Upper lobe of left lung (tissue), 6 donors: ENCODE data around the gene ITSN1. TPM values are rescaled to one million over a fixed set of nuclear protein-coding genes. Genes with fewer than 3 reads are reported as not detected.

Experiments
- ATAC-seq, 2 donors: fragments of 200-7000 bp; cut with Tn5 transposase; one replicate each; pipeline ENCODE4 v1.9.1; 2022; ENCODE audit warnings: mild to moderate bottlenecking in 2 of 2, moderate library complexity in 2 of 2; ENCODE audit not compliant: low FRiP score in 2 of 2
- DNase-seq, 2 donors: peaks; one replicate each; pipeline ENCODE4 v3.0.0-alpha.2; 2019 to 2020
- H3K27ac ChIP-seq, 4 donors: fragments of 200-600 bp; sonication (generic); one replicate each; pipeline ENCODE4 v1.5.1; 2016 to 2019
- H3K27me3 ChIP-seq, 4 donors: fragments of 200-600 bp; sonication (generic); one replicate each; pipeline ENCODE4 v1.5.1; 2017 to 2019
- H3K36me3 ChIP-seq, 4 donors: fragments of 200-600 bp; sonication (generic); one replicate each; pipeline ENCODE4 v1.5.1; 2016 to 2019
- H3K4me1 ChIP-seq, 4 donors: fragments of 200-600 bp; sonication (generic); one replicate each; pipeline ENCODE4 v1.5.1; 2018 to 2019
- H3K4me3 ChIP-seq, 4 donors: fragments of 200-600 bp; sonication (generic); one replicate each; pipeline ENCODE4 v1.5.1; 2017 to 2019; ENCODE audit warnings: mild to moderate bottlenecking in 2 of 4, moderate library complexity in 1 of 4
- H3K9me3 ChIP-seq, 4 donors: fragments of 200-600 bp; sonication (generic); one replicate each; pipeline ENCODE4 v1.5.1; 2018 to 2019
- EP300 ChIP-seq, 4 donors: sonication (generic); formaldehyde crosslinking; IDR thresholded peaks; one replicate each; pipeline ENCODE4 v1.5.1; 2017; ENCODE audit warnings: antibody characterized with exemption in 4 of 4, control low read depth in 2 of 4
- POLR2A ChIP-seq, 4 donors: fragments of 450-650 bp; IDR thresholded peaks; one replicate each; pipeline ENCODE4 v1.5.1; 2016 to 2017; ENCODE audit warnings: antibody characterized with exemption in 4 of 4, mild to moderate bottlenecking in 2 of 4
- POLR2AphosphoS5 ChIP-seq, 2 donors: sonication (generic); formaldehyde crosslinking; IDR thresholded peaks; one replicate each; pipeline ENCODE4 v1.5.1; 2017; ENCODE audit warnings: antibody characterized with exemption in 2 of 2
- WGBS, 2 donors: methylation state at CpG; one replicate each; pipeline ENCODE4 v1.1.5; 2017 to 2018; 5-methylcytosine and 5-hydroxymethylcytosine counted together
- total RNA-seq, 6 donors: library from RNA; depleted of rRNA in 4 of 6; stranded (reverse); fragments of >200 nt in 4 of 6; gene quantifications; one replicate each; pipeline versions ENCODE4 v1.1.0 to v1.2.1, GENCODE V29; 2016 to 2021
- TF ChIP-seq, protein P1 (sequence below), 6 experiments: fragments of 450-650 bp in 4 of 6; fragments of 200-600 bp in 2 of 6; sonication (generic) in 2 of 6; IDR thresholded peaks; one replicate each; pipeline ENCODE4 v1.5.1; 2016 to 2019; ENCODE audit warnings: antibody characterized with exemption in 6 of 6
- donor health status: DM: no; HTN: no; CAD: no; lungs with moderate emphysema.
- donor health status: DM: no; HTN: yes; CAD: no; lungs with severe emphysema.

Gene ITSN1
- total RNA-seq, 6 donors from 2014 or later, result 19.3 to 103 (median 38.7) TPM

DNA sequence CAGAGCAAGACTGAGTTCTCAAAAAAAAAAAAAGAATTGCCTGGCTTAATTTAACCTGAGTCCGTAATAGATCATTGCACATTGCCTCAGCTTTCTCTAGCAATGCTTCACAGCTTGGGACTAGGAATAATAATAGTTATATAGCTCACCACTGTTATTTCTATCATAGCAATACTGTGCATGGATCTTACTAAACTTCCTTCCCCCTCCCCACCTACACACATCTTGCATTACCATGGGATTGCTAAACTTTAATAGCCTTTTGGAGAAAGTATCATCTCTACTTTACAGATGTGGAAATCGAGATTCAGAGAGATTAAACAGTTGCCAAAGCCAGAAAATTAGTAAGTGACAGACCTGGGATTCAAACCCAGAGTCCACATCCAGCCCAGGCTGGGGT lies 173.9 kb downstream of the ITSN1 start:
- TF ChIP-seq POLR2AphosphoS5 (IDR thresholded peaks at IDR 0.05), result no peak
- TF ChIP-seq, protein P1, sequence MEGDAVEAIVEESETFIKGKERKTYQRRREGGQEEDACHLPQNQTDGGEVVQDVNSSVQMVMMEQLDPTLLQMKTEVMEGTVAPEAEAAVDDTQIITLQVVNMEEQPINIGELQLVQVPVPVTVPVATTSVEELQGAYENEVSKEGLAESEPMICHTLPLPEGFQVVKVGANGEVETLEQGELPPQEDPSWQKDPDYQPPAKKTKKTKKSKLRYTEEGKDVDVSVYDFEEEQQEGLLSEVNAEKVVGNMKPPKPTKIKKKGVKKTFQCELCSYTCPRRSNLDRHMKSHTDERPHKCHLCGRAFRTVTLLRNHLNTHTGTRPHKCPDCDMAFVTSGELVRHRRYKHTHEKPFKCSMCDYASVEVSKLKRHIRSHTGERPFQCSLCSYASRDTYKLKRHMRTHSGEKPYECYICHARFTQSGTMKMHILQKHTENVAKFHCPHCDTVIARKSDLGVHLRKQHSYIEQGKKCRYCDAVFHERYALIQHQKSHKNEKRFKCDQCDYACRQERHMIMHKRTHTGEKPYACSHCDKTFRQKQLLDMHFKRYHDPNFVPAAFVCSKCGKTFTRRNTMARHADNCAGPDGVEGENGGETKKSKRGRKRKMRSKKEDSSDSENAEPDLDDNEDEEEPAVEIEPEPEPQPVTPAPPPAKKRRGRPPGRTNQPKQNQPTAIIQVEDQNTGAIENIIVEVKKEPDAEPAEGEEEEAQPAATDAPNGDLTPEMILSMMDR (IDR thresholded peaks at IDR 0.05), result no peak
- TF ChIP-seq EP300 (IDR thresholded peaks at IDR 0.05), result no peak
- TF ChIP-seq POLR2A (IDR thresholded peaks at IDR 0.05), result no peak
- WGBS, 2 donors, result 79 to 83% methylated on average over 2 of the region's 2 CpGs
- DNase-seq, result no peak

DNA sequence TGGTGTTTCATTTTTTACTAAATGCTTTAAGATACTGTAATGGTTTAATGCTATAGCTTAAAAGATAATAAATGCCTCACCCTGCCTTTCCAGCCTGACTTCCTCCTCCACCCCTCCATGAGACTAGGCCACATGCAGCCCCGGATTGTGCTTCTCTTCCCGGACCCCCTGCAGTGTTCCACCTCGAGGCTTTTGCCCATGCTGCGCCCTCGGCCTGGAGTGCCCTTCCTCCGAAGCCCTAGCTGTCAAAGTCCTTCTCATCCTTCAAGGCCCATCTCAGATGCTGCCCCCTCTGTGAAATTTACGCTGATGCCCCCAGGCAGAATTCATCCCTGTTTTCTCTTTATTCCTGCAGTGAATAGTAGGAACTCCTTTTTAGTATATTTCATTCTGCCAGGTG lies 174.8 kb downstream of the ITSN1 start:
- Histone ChIP-seq H3K9me3 (no peaks in the 10 kb centered on the region), H3K36me3 (peaks cover 0 to 29% (median 10%) of the 10 kb centered on the region in 4 donors), H3K4me1 (peaks cover 0 to 7% (median 4%) of the 10 kb centered on the region in 4 donors), H3K4me3 (no peak overlapping the region), H3K27me3 (no peaks in the 10 kb centered on the region), H3K27ac (no peak overlapping the region)
- 87 to 89% methylated on average over 7 of the region's 7 CpGs for WGBS, 2 donors
- ATAC-seq (no peak), DNase-seq (no peak)
- TF ChIP-seq POLR2A (IDR thresholded peaks at IDR 0.05) (no peak), POLR2AphosphoS5 (IDR thresholded peaks at IDR 0.05) (no peak), EP300 (IDR thresholded peaks at IDR 0.05) (no peak)
- TF ChIP-seq, protein P1 (IDR thresholded peaks at IDR 0.05), result no peak

More for the DNA sequence above, 173.9 kb downstream of the ITSN1 start:
- ATAC-seq, result peak in 1 of 2 donors; percentile 42
- Histone ChIP-seq H3K27me3 (no peaks in the 10 kb centered on the region), H3K9me3 (no peaks in the 10 kb centered on the region), H3K4me3 (no peak overlapping the region), H3K4me1 (peaks cover 0 to 6% (median 2%) of the 10 kb centered on the region in 4 donors), H3K36me3 (peaks cover 0 to 29% (median 10%) of the 10 kb centered on the region in 4 donors), H3K27ac (no peak overlapping the region)

DNA sequence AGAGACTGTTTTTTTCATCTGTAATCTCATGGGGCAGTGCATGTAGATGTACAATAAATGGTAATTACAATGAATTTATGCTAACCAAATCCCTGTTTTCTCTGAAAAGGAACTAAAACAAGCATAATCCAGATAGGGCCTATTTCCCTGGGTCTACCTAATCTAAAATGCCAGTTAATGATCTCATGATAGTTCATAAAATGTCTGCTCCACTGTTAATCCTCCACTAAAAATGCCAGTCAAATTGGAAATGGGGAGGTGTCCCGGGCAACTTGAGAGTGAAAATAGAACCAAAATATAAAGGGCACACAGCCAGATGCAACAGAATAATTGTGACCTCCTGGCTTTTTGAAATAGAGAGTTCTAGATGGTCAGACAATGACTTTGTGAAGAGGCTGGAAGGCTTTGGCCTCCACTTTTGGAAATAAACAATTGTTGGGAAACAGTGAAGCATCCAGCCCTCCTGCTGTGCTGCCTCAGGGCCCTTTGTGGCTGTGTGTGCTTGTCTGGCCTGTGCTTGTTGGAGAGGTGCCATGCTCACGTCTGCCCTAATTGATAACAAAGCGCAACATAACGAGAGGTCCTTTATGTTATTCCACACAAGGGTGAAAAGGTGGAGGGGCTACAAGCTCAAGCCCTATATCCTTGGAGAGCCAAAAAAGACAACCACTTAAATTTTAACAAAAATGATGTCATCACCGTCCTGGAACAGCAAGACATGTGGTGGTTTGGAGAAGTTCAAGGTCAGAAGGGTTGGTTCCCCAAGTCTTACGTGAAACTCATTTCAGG lies 175.6 kb downstream of the ITSN1 start:
- ATAC-seq (no peak), DNase-seq (no peak)
- peaks cover 0 to 31% (median 10%) of the 10 kb centered on the region in 4 donors for H3K36me3 ChIP-seq
- no peak overlapping the region for H3K4me3 ChIP-seq
- H3K27ac ChIP-seq, result no peak overlapping the region
- TF ChIP-seq POLR2AphosphoS5 (IDR thresholded peaks at IDR 0.05) (no peak), POLR2A (IDR thresholded peaks at IDR 0.05) (no peak), EP300 (IDR thresholded peaks at IDR 0.05) (no peak)
- TF ChIP-seq, protein P1 (IDR thresholded peaks at IDR 0.05), result no peak
- no peaks in the 10 kb centered on the region for H3K9me3 ChIP-seq
- H3K27me3 ChIP-seq, result no peaks in the 10 kb centered on the region
- H3K4me1 ChIP-seq, result peaks cover 0 to 7% (median under 1%) of the 10 kb centered on the region in 4 donors
- WGBS, 2 donors, result 86 to 90% methylated on average over 6 of the region's 6 CpGs

DNA sequence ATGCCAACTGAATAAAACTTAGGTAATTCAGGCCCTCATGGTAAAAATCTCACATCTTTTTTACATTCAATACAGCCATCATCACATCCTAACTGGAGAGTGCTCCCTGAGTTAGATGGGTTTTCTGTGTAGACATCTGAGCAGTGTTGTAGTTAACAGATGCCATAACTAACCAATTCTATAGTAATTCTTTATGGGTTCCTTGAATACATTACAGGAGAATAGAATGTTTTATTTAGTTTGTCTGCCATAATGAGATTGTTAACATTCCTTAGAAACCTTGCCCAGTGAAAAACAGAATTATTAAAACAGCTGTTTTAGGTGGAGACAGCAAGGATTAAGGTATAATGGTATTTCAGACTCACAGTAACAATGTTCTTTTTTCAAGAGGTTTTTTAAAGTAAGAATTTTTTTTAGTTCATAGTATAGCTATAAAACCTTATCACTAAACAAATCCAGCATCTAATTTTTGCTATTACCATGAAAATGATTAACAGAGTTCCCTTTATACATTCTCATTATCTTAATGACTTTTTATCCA lies 178.0 kb downstream of the ITSN1 start:
- ATAC-seq (no peak), DNase-seq (no peak)
- TF ChIP-seq, protein P1 (IDR thresholded peaks at IDR 0.05), result no peak
- TF ChIP-seq EP300 (IDR thresholded peaks at IDR 0.05) (no peak), POLR2A (IDR thresholded peaks at IDR 0.05) (no peak), POLR2AphosphoS5 (IDR thresholded peaks at IDR 0.05) (no peak)
- H3K9me3 ChIP-seq, result no peaks in the 10 kb centered on the region
- H3K4me3 ChIP-seq, result no peak overlapping the region
- peaks cover 0 to 17% (median 3%) of the 10 kb centered on the region in 4 donors for H3K36me3 ChIP-seq
- H3K27me3 ChIP-seq, result no peaks in the 10 kb centered on the region
- H3K4me1 ChIP-seq, result peaks cover 0 to 12% (median 0%) of the 10 kb centered on the region in 4 donors
- H3K27ac ChIP-seq, result no peak overlapping the region
